Keratinocyte (primary cell): Measurements from ENCODE around the gene TMEM150A.

ENCODE experiments used
- EZH2 ChIP-seq: IDR thresholded peaks from one replicate; pipeline ENCODE4 v1.6.1; 2012; ENCODE audit warnings: inconsistent platforms, mild to moderate bottlenecking, low read length, moderate library complexity
- TF ChIP-seq, protein P1 (sequence below), 3 experiments: IDR thresholded peaks in 1 of 3; conservative IDR thresholded peaks in 1 of 3; optimal IDR thresholded peaks in 1 of 3; 2 replicates in 2 of 3; 3 replicates in 1 of 3; pipeline versions ENCODE3 to v1.5.1; 2011; ENCODE audit warnings: low read length in 3 of 3, mild to moderate bottlenecking in 3 of 3, moderate library complexity in 2 of 3, control low read depth in 1 of 3, inconsistent platforms in 1 of 3; ENCODE audit not compliant: insufficient read depth in 2 of 3; ENCODE audit errors: extremely low read depth in 1 of 3

DNA sequence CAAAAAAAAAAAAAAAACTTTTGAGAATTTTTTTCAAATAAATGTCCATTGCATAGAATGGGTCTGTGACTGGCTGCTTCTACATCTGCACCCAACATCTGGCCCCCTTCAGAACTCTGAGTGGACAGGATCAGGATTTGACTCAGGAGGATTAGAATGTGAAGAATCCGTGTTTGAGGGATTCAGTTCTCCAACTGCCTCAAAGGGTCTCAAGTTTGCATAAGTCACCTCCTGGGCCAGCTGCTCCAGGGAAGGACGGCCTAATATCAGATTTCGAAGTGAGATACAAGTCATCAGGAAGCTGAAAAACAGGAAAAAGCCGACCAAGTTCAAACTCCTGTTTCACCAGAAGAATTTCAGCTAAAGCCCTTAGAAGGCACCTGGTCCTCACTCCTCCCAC lies 52.7 kb downstream of the TMEM150A start:
- TF ChIP-seq EZH2, result no peak
- TF ChIP-seq, protein P1, sequence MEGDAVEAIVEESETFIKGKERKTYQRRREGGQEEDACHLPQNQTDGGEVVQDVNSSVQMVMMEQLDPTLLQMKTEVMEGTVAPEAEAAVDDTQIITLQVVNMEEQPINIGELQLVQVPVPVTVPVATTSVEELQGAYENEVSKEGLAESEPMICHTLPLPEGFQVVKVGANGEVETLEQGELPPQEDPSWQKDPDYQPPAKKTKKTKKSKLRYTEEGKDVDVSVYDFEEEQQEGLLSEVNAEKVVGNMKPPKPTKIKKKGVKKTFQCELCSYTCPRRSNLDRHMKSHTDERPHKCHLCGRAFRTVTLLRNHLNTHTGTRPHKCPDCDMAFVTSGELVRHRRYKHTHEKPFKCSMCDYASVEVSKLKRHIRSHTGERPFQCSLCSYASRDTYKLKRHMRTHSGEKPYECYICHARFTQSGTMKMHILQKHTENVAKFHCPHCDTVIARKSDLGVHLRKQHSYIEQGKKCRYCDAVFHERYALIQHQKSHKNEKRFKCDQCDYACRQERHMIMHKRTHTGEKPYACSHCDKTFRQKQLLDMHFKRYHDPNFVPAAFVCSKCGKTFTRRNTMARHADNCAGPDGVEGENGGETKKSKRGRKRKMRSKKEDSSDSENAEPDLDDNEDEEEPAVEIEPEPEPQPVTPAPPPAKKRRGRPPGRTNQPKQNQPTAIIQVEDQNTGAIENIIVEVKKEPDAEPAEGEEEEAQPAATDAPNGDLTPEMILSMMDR (optimal IDR thresholded peaks at IDR 0.05 in 1 of 3, IDR thresholded peaks at IDR 0.05 in 1 of 3, conservative IDR thresholded peaks at IDR 0.05 in 1 of 3; ENCODE audit: extremely low read depth in 1 of 3, insufficient read depth in 2 of 3, low read length in 3 of 3), result no peak
